DMS153 treated with DMSO at 0.1 percent for 48 hours (cell line): ENCODE results near the gene MICAL1.

ENCODE experiments used
- DNase-seq: peaks from one replicate; lab custom pipeline; 2025; ENCODE audit not compliant: unreplicated experiment; lab: John Stamatoyannopoulos, UW

Gene MICAL1

DNA sequence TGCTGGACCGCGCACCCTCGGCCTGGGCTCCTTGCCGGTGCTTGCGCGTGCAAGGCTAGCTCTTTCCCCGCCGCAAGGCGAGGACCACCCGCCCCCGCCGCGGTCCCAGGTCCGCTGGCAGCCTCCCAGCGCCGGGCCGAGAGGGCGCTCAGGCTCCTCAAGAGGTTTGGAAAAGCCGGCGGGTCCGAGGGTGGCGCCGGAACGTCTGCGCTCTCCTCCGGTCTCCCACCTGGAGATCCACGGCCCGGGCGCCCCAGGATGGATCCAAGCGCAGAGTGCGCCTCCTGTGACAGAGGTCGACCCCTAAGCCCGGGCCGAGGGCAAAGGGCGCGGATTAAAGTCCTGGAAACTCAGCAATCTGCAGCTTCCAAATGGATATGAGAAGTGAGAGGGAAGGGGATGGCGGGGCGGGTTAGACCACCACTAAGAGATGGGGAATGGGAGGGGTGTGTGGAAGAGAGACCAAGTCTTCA lies 575 bp upstream of the MICAL1 start:
- DNase-seq: peak; percentile 44

DNA sequence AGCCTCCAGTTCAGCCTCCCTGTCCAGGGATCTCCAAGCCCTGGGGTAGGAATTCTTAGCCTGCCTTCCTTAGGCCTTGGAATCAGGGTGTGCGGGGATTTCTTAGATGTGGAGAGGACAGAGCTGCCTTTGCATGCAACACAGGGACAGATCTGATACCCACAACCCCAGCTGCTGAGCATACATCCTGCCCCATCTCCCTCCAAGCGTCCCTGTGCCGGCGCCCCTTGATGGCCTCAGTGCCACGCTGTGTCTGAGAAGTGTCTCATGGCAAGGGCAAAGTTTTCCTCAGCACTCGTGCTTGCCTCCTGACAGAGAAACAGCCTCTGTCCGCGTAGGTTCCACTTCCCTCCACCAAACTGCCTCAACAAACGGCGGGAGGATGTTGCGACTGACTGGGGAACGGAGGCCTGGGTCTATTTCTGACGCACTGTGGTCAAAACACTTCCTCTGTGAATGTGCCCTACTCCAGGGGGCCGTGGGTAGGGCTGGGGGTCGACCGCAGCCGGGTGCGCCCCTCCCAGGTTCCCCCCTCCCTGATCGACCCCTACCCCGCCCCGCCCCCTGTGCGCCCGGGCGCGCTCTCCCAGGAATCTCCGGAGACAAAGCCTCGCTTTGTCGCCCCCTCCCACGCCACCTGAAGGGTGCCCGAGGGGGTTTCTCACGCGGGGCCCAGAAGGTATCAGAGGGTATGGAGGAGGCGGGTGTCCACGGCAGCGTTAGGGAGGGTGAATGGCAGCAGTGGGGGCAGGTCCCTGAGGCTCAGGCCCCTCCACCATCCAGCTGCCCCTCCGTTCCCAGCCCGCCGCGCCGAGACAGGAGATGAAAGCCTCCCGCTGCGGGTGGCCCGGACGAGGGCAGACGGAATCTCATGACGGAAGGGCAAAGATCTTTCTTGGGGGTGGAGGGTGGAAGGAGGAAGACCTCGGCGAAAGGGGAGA lies 806 bp downstream of the MICAL1 start:
- DNase-seq: no peak

GRCh38 chr6:109453594-109454495 lies 1.7 kb downstream of the MICAL1 start:
- DNase-seq: no peak

DNA sequence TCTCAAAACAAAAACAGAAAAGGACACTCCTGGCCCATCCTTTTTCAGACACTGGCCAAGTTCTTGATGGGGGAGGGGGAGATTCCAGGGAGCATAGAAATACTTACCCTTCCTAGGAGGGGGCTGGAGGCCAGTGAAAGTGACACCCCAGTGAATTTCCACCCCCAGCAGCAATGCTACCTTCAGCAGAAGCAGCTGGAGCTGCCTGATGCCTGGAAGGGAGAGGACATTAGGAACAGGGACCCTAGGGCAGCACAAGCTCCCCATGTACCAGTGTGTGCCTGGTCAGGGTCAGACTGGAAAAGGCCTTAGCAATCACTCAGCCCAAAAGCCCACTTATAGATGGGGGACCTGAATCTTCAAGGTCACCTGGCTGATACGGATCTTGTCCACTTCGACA lies 2.4 kb downstream of the MICAL1 start:
- DNase-seq: no peak

GRCh38 chr6:109452181-109452580 lies 3.4 kb downstream of the MICAL1 start:
- DNase-seq: no peak

DNA sequence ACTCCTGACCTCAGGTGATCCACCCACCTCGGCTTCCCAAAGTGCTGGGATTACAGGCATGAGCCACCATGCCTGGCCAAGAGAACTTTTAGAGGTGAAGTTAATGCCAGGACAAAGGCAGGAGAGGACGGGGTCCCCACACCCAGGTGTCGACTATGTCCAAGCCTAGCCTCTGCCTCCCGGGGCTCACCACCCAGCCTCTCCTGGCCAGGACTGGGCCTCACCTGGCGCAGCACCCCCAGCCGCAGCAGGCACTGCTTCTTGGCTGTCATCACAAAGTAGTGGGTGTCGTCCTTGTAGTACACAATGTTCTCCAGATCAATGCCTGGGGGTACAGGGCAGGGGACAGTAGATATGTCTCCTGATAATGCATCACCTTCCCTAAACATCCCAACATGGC lies 4.2 kb downstream of the MICAL1 start:
- no peak for DNase-seq

DNA sequence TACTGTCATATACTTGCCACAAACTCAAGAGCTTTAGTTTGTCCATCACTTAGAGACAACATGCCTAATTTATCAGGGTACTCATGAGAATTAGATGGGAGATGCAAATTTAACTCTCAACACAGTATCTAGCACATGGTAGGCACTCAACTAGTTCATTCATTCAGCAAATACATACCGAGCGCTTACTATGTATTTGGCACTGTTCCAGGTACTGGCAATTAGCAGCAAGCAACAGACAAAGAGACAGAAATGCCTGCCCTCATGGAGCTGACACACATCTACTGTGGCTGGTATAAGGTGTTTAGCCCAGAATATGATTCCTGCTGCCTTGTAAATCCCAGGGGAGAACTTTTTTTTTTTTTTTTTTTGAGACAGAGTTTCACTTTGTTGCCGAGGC lies 4.8 kb downstream of the MICAL1 start:
- DNase-seq: no peak

DNA sequence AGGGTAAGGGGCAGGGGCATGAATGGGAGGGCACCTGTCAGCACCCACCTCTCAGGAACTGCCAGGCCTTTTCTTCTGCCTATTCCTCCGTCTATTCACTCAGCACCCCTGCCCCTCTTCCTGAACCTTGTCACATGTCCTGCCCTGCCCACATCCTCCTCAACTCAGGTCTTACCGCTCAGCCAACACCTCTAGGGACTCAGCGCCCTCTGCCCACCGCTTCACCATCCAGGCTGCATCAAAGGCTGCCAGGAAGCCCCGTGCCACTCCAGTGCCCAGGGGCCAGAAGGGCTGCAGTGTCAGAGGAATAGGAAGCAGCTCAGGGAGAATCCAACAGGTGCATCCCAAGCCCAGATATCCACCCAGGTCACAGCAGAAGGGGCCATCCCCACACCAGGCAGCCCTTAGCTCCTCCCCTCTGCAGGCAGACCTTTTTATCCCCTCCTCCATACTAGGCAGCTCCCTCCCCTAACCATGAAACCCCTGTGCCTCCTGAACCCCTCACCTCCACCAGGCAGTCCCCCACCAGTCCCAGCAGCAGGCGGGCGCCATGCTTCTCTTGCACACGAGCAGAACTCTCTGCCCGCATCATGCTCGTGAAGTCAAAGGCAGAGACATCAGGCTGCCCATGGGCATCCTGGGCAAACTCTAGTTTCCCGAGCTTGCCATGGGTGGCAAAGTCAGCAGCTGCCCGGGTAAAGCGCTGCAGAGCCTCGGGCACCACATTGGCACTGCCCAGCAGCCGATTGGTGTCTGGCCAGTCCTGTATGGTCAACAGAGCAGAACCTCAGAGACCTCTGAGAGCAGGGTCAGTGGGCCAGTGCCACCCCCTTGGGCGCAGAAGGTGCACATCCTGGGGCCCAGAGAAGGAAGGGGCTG lies 5.5 kb downstream of the MICAL1 start:
- no peak for DNase-seq

GRCh38 chr6:109449064-109449794 lies 6.3 kb downstream of the MICAL1 start:
- DNase-seq: no peak

GRCh38 chr6:109448615-109449014 lies 7.0 kb downstream of the MICAL1 start:
- DNase-seq: no peak

GRCh38 chr6:109447878-109448555 lies 7.6 kb downstream of the MICAL1 start:
- DNase-seq: no peak

- no peak for DNase-seq
These were observed 8.5 kb downstream of the MICAL1 start for GRCh38 chr6:109447087-109447486.

DNA sequence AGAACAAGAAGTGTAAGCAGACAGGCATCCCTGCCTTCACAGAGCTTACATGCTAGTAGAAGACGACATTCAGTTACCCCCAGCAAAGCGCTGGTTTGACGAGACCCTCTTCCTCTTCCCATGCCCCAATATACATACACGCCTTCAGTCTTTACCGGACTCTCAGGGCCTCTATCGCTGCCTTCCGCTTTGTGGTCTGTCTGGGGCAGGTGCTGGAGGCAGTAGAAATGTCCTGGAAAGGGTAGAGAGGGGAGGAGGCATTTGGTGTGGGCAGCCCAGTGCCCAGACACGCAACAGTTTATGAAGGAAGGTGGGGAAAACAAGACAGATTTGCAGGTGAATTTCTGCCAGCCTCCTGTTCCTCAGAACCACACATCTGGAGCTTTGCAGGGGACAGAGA lies 9.0 kb downstream of the MICAL1 start:
- DNase-seq: no peak

DNA sequence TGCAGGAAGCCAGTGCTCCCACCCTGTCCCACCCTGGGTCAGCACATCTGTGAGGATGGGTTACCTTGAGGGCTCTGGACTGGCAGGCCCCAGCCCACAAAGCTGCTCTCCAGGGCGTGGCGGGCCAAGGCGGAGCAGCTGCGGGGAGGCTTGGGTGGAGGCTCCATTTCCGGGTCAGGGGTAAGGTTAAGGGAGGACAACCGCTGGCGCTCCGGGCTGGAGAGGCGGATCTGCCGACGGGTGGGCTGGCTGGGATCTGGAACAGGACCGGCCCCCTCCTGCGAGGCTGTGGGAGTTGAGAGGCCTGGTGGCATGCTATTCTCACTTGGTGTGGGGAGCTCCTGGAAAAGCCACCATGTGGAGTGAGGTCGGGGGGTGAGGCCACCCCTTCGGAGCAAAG lies 9.5 kb downstream of the MICAL1 start:
- no peak for DNase-seq

GRCh38 chr6:109445382-109445781 lies 10.2 kb downstream of the MICAL1 start:
- no peak for DNase-seq

DNA sequence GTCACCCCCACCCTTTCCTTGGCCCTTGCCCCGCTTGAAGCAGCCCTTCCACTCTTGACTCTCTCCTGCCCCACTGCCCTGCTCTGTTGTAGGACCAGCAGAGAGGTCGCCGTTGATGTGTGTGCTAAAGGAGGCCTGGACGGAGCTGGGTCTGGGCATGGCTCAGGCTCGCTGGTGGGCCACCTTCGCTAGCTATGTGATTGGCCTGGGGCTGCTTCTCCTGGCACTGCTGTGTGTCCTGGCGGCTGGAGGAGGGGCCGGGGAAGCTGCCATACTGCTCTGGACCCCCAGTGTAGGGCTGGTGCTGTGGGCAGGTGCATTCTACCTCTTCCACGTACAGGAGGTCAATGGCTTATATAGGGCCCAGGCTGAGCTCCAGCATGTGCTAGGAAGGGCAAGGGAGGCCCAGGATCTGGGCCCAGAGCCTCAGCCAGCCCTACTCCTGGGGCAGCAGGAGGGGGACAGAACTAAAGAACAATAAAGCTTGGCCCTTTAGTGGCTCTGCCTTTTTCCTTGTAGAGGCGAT lies 12.1 kb downstream of the MICAL1 start:
- DNase-seq: no peak

DNA sequence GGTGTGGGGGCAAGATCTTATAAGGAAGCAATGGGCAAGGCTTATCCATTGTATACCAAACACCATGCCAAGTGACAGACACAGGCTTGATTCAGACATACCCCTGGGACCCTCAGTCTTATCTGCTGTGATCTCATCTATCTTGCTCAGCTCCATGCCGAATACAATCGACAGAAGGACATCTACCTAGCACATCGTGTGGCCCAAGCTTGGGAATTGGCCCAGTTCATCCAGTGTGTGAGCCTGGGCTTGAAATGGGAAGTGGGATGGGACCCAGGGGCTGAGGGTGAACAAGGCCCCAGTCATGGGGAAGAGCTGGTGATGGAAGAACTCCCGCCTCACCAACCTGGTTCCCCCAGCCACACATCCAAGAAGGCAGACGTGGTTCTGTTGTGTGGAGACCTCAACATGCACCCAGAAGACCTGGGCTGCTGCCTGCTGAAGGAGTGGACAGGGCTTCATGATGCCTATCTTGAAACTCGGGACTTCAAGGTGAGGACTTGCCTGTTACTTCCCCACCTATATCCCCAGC lies 13.1 kb downstream of the MICAL1 start:
- no peak for DNase-seq

DNA sequence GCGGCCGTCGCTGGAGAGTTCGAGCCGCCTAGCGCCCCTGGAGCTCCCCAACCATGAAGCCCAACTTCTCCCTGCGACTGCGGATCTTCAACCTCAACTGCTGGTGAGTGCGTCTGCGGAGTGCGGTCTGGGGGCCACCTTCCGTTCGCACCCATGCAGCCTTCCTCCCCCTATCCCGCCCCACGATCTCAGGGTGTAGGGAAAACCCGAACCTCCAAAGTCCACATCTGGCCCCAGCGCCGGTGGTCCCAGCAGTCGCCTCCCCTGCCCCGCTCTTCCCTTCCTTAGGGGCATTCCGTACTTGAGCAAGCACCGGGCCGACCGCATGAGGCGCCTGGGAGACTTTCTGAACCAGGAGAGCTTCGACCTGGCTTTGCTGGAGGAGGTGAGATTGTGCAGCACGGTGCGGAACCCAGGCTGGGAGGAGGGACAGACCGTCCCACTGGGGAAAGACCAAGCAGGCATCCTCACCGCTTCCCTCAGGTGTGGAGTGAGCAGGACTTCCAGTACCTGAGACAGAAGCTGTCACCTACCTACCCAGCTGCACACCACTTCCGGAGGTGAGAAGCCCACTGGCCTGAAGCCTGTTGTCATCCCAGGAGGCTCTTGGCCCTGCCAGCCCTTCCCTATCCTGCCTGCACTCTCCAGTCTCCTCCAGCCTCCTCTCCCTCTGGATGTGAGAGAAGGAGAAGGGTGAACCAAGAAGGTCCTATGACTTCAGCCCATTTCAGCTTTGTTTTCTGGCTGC lies 14.3 kb downstream of the MICAL1 start:
- DNase-seq: peak; percentile 26
